ENCODE results near the gene STAP1.
"Not testable (repeated sequence)": the region's sequence is repeated elsewhere in the genome, so short reads cannot be mapped to it uniquely, and the experiment has no call there.

STAP1 gene

DNA sequence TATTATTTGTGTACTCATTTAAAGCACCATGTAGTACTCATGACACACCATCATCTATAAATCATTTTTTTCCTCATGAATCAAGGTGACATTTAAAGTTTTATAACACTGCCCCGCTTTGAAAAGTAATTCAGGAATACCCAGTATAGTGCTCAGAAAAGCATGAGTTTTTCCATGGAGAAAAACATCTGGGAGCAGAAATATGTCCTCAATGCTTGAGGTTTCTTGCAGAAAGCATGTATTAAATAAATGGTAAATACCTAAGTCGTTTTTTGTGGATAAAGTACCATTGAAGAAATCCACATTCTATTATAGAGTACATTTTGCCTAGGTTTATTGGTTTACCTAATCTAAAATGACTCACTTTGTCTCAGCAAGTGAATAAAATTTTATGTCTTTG is 76.2 kb downstream of the STAP1 start:
- no peak for DNase-seq

GRCh38 chr4:67635331-67635730 is 76.8 kb downstream of the STAP1 start:
- DNase-seq, result no peak

GRCh38 chr4:67636978-67637377 is 78.5 kb downstream of the STAP1 start:
- not testable (repeated sequence) for DNase-seq

DNA sequence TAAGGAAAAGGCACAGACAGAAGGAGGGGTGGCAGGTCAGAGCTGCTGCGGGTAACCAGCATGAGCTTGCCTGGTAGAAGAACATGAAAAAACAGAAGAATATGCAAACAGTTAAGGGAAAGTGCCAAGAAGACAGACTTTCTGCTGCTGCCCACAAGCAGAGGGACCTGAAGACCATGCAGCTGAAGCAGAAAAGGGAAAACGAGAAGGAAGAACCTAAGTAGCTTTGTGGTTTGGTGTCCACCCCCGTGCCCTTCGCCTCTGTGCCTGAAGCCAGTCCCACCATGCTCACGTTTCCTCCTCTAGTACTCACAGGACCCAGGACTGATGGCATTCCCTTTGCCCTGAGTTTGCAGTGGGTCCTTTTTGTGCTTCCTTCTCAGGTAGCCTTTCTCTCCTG is 79.6 kb downstream of the STAP1 start:
- DNase-seq, result no peak

DNA sequence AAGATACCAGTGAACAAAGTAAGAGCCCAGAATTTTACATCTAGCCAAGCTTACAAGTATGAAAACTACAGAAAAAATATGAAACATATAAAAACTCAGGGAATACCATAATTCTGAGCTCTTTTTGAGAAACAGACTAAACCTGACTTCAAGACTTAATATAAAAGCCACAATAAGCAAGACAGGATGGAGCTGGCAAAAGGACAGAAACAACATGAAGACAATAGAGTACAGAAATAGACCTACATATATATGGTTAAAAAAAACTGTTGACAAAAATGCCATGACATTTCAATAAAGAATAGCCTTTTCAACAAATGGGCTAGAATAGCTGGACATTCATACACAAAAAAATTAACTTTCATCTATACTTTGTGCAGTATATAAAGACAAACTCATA is 93.0 kb downstream of the STAP1 start:
- DNase-seq, result no peak

Measured in NCI-H69 (cell line).